ENCODE results near the gene LITAF.

The LITAF gene

DNA sequence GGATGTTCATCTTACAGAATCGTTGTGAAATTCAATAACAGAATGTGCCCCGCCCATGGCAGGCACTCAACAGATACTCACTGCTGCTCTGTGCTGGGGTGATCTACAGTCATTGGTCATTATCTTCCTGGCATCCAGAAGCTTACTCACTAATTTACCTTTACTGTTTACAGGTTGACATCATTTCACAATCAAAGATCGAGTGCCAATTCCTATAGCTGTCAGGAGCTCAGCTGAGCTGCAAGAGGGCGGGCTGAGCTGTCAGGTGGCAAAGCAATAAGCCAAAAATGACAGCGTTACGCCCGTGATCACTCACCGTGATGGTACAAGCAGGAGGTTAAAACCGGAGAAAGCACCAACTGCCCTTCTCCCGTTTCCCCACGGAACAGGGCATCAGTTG lies 51.2 kb downstream of the LITAF start:
- TF ChIP-seq CTCF (IDR thresholded peaks at IDR 0.05; ENCODE audit: low read depth, low read length): no peak
- no peak for DNase-seq (ENCODE audit: extremely low read depth, low read depth)

- no peak for DNase-seq (ENCODE audit: extremely low read depth, low read depth)
- no peak for TF ChIP-seq CTCF (IDR thresholded peaks at IDR 0.05; ENCODE audit: low read depth, low read length)
Observed at GRCh38 chr16:11534262-11534661, 52.5 kb downstream of the LITAF start.

GRCh38 chr16:11533588-11533987 lies 53.1 kb downstream of the LITAF start:
- TF ChIP-seq CTCF (IDR thresholded peaks at IDR 0.05; ENCODE audit: low read depth, low read length): no peak

GRCh38 chr16:11530171-11530940 lies 56.4 kb downstream of the LITAF start:
- TF ChIP-seq CTCF (IDR thresholded peaks at IDR 0.05; ENCODE audit: low read depth, low read length): no peak
- DNase-seq (ENCODE audit: extremely low read depth, low read depth): no peak

More at GRCh38 chr16:11533588-11533987, 53.1 kb downstream of the LITAF start:
- no peak for DNase-seq (ENCODE audit: extremely low read depth, low read depth)

DNA sequence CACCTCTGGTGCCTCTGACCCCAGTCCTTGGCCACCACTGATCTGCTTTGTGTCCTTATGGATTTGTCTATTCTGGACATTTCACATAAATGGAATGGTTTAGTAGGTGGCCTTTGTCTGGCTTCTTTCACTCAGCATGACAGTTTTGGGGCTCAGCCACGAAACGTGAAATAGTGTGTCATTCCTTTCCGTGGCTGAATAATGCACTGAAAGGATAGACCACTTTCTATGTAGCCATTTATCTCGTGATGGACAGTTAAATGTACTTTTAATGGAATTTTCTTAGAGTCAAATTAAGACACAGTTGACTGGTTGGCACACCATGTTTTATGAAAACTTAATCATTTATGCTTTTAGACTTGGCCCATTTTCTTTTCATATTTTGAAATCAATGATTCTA lies 57.4 kb downstream of the LITAF start:
- no peak for DNase-seq (ENCODE audit: extremely low read depth, low read depth)
- no peak for TF ChIP-seq CTCF (IDR thresholded peaks at IDR 0.05; ENCODE audit: low read depth, low read length)

DNA sequence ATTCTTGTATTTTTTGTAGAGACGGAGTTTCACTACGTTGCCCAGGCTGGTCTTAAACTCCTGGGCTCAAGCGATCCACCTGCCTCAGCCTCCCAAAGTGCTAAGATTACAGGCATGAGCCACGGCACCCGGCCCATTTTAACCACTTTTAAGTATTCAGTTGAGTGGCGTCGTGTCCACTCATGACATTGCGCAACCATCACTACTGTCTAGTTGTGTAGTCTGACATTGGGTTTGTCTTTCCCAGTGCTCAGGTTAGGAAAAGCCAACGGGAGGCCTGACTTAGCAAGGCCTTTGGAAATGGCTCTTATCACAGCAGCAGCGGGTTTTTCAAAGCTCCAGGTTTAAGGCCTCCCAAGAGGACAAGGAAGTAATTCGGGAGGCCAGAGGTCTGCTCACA lies 58.7 kb downstream of the LITAF start:
- DNase-seq (ENCODE audit: extremely low read depth, low read depth): no peak
- TF ChIP-seq CTCF (IDR thresholded peaks at IDR 0.05; ENCODE audit: low read depth, low read length): no peak

DNA sequence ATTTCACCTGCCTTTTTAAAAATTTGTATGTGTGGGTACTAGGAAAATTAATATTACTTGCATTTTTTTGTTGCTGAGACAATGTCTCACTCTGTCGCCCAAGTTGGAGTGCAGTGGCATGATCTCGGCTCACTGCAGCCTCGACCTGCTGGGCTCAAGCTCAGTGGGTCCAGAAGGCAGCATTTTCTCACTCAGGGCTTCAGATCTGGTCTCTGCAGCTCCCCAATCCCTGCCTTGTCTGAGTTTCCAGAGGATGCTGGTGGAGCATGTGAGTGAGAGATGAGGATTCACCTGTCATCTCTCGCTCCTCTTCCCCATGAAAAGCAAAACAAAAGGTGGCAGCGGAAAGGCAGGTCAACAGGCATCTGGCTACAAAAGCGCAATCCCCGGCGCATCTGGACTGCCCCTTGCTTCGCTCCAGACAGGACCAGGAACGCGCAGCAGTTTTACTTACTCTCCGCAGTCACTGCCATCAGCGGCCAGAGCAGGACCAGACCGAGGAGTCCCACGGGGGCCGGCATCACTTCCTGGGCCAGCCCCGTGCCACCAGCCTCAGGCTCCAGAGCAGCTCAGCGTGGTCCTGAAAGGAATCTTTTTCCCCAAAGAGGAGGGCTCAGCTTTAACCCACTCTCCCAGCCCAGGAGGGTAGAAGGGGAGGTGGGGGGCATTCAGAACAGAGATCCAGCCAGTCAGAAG lies 59.9 kb downstream of the LITAF start:
- TF ChIP-seq CTCF (IDR thresholded peaks at IDR 0.05; ENCODE audit: low read depth, low read length): no peak
- no peak for DNase-seq (ENCODE audit: extremely low read depth, low read depth)

Measured in AG09319 (cell line).